GM18499 (cell line): Measurements from ENCODE around the gene NR0B2.
"Not testable (repeated sequence)": the region's sequence is repeated elsewhere in the genome, so short reads cannot be mapped to it uniquely, and the experiment has no call there.

Experiments
- ATAC-seq: cut with Tn5 transposase; IDR thresholded peaks from one replicate; pipeline ENCODE4 v1.9.1; 2021; ENCODE audit warnings: moderate number of reproducible peaks; ENCODE audit not compliant: insufficient read depth, unreplicated experiment

NR0B2 gene, protein sequence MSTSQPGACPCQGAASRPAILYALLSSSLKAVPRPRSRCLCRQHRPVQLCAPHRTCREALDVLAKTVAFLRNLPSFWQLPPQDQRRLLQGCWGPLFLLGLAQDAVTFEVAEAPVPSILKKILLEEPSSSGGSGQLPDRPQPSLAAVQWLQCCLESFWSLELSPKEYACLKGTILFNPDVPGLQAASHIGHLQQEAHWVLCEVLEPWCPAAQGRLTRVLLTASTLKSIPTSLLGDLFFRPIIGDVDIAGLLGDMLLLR

DNA sequence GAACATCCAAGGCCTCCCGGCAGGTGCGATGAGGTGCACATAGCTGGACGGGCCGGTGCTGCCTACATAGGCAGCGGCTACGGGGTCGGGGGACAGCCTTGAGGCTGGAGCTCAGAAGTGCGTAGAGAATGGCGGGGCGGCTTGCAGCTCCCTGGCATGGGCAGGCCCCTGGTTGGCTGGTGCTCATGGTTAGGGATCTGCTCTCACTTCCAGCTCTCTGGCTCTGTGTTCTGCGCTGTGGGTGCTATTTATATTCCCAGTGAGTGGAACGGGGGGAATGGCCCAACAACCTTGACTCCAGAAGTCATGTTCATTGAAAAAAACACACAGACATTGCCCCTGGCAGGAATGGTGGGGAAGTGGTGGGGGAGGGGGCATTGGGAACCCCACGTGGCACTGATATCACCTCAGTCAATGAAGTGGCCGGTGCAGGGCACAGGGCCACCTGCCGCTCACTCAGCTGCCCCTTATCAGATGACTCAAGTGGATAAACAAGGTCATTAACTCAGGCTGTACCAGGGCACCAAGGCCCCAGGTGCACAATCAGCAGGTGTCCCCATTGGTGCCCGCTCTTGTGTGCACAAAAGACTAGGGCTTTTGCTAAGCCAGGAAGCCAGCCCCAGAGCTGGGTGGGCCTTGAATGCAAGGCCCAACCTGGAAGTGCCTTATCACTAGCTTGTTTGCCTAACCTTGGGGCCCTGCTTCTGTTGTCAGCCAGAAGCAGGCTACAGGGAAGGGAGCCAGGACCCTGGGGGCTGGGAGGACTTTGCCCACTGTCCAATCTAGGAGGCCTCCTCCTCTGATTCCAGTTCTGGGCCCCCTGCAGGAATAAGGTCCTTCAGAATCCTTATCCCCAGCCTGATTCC, at the start of gene NR0B2:
Gene NR0B2, minus strand, starts transcription at position 222 of the 866 bp plus-strand sequence. Its CDS starts 35 bp downstream, at position 187.
- no peak for ATAC-seq

DNA sequence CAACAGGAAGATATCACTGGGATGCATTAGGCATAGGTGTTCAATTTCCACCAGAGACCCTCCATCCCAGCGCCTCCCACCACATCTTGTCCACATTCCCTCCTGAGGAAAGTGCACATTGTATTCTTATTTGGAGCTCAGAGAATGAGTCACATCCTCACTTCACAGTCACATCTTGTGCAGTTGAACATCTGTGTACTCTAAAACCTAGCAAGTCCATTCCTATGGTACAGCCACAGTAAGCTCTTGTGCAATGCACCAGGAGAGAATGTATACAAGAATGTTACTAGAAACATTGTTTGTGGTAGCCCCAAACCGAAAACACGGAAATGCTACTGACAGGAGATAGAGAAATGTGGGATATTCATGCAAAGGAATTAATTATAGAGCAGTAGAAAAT, 48.1 kb upstream of the NR0B2 start:
- ATAC-seq: no peak

DNA sequence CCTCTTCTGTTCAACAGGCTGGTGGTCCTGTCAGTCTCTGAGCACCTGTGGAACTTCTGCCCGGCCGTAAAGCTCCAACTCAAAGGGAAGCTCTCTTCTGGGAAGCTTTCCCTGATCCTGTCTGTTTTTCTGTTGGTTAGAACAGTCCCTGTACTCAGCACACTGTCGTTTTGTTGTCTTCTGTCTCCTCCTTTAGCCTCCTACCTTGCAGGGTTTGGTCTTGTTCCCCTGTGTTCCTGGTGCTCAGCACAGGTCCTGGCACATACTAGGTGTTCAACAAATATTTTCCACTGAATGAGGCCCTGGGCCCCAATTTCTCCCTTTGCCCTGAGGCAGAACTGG, 46.8 kb upstream of the NR0B2 start:
- ATAC-seq: no peak

DNA sequence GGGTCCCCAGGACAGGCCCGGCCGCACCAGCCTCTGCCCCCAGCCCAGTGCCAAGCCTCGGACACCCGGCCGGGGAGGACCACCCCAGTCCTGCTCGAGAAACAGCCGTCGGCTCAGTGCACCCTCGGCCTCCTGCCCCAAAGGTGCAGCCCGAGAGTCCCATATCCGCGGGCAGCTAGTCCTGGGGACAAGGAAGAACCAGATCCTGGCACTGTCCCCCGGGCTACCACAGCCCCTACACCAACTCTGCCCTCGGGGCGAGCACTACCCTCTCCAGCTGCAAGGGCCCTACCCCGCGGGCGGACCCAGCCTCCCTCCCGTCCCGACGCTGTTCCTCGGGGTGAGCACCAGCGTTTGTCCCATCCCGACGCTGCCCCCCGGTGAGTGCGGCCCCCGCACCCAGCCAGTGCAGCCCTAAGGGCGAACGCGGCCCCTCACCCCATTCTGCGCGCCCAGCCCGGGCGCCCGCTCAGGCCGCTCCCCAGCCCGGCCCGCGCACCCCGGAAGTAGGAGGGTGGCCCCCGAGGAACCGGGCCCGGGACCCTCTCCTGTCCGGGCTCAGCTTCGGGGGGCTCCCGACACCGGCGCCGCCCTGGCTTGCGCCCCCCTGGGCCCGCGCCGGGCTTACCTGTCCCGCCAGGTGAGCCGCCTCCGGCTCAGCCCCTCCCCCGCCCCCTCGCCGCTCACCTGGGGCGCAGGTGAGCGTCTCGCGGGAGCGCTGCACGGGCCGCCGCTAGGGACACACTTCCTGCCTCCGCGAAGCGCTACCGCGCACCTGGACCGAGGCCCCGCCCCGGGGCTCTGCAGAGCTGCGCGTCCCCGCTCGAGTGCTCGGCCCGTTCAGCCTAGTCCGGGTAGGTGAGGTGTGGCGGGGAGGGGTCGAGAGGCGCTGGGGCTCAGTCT, 46.2 kb upstream of the NR0B2 start, which contains the start of gene KDF1:
Gene KDF1, minus strand, starts transcription at position 747 of the 903 bp plus-strand sequence. CDS start 8,088 bp downstream, outside the sequence.
- ATAC-seq: no peak

DNA sequence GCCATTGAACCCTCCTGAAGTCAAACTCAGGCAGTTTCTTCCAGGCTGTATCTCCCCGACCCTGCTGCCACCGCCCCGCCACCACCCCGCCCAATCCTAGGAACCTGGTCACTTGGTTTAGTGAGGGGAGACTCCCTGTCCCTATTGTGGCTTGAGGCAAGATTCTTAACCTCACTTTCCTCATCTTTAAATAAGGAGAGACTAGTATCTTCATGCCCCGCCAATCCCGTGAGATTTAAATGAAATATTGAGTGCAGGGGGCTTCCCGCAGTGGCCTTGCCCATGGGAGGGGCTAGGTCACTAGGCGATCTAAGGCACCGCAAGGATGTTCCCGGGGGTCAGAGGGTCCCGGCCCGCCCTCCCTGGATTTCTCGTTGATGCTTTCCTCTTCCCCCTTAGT, 45.5 kb upstream of the NR0B2 start:
- no peak for ATAC-seq

DNA sequence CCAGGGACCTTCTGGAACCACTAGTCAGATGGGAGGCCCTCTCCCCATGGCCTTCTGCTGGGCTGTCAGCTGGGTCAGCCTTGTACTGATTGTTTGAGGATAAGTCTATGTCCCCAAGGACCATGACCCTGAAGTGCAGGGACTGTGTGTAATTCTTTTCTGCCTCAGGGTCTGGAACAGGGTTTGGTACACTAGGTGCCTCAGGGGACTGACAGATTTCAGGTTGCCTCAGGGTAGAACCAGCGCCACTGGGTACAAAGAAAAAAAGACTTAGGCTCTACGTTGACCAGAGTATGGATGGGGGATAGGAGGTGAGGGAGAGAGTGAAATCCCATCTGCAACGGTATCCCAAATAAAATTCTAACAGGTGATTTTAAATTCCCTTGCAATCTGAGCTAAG, 43.5 kb upstream of the NR0B2 start:
- no peak for ATAC-seq

DNA sequence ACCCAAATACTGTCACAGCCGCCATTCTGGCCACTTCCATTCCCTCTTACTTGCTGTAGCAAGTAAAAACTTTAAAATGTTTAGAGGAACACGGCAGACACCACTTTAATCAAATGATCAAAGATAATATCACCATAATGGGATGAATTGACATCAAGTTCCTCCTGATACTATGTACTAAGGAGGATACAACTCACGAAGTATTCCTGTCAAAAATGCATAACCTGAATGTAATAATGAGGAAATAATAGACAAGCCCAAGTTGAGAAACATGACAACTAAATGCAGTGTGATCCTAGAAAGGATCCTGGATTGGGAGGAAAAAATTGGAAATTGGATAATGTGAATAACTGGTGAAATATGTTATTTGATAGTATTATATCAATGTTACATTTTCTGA, 42.5 kb upstream of the NR0B2 start:
- ATAC-seq: no peak

DNA sequence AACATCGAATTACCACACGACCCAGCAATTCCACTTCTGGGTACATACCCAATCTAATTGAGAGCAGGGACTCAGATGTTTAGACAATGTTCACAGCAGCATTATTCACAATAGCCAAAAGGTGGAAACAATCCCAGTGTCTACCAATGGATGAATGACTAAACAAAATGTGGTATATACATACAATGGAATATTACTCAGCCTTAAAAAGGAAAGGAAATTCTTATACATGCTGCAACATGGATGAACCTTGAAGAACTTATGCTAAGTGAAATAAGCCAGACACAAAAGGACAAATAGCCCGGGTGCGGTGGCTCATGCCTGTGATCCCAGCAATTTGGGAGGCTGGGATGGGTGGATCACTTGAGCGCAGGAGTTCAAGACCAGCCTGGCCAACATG, 39.6 kb upstream of the NR0B2 start:
- ATAC-seq: no peak

DNA sequence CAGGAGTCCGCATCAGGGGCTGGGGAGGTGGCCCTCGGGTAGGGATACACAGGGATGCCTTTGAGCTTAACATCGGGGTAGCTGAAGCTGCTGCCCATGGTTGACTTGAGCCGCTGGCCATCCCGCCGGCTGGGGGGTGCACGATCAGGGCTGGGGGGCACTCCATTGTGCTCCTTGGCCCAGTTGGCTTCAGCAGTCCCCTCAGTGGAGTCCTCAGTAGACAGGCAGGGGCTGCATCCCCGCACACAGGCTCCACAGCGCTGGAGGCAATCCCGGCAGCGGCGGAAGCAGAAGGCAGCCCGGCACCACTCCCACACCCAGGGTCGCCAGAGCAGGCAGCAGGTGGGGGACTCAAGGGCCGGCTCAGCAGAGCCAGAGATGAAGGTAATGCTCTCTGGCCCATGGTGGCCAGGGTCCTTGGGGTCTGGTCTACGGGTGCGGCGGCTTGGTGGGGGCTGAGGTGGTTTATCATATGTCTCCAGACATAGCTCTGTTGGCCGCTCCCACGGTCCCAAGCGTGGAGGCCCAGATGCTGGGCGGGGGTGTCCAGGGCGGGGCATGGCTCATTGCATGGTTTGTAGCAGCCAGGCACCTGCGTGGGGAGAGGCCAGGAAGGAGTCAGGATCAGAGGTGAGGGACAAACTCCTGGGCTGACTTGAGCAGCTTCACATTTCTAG, 38.2 kb upstream of the NR0B2 start:
- ATAC-seq: no peak

DNA sequence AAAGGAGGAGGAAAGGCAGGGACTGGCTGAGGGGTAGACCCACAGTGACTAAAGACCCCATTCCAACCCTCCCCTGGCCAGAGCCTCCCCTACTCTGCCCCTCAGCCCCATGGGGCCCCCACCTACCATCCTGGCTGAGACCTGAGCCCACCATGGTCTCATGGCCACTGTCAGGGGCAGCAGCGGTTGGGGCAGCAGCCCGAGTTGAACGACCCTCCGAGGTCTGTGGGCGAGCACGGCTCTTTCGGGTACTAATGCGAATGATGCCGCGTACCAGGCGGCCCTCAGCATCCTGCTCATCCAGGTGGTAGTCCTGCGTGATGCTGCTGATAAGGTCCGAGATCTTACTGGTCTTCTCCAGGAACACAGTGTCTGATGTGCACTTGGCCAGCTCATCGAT, 37.4 kb upstream of the NR0B2 start:
- ATAC-seq: no peak

DNA sequence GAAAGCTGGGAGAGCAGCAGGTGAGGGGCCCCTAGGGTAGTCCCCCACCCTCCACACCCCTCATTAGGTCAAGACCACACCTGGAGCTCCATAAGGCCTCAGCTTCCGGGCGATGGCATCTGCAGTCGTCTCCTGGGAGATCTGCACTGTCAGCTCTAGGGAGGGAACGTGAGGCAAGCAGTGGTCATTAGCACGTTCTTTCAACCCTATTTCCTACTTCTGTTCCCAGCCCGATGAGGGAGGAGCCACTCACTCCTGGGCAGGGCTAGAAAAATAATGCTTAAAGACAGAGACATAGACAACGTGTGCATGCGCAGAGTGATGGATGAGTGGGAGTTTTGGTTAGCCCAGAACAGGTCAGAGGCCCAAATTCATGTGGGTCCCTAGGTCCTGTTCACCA, 36.8 kb upstream of the NR0B2 start:
- no peak for ATAC-seq

DNA sequence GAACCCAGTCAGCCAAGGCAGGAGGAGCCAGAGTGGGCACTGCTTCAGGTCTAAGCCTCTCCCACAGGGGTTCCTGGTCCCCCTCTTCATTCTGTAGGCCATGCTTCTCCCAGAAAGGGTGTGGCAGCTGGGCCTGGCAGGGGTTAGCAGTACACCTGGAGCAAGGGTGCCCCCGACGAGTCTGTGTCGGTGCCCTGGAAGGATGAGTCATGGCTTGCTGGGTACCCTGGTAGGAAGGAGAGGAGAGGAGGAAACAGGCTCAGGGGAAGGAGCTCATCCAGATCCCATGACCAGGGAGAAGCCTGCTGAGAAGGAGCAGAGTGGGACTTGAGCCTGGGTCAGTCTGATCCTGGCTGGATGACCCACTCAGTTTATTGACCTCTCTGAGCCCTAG, 36.1 kb upstream of the NR0B2 start:
- no peak for ATAC-seq

DNA sequence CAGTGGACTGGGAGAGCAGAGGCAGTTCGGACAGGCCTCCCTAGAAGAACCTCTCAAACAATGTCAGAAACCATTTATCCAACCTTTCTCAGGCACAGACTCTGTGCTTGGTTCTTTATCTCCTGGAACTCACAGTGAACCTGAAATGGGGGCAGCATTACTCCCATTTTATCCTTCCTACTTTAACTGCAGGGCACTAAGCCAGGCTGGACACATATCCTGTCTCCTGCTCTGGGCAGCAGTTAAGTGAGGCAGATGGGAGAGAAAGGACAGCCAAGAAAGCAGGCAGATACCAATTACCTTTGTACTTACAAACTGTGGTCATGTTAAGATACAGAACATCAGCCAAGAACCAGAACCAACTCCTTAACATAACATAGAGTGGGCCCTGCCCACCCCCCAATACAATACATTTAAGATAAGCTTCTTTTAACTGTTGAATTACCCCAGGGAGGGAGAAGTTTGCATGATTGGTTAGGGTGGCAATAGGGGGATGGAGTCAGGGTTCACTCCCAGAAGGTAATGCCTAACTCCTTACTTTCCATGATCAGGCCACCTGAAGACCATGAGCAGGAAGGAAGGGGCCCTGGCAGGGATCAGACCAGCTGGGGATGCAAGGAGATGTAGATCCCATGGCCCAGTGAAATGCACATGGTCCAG, 35.6 kb upstream of the NR0B2 start:
- ATAC-seq: no peak

DNA sequence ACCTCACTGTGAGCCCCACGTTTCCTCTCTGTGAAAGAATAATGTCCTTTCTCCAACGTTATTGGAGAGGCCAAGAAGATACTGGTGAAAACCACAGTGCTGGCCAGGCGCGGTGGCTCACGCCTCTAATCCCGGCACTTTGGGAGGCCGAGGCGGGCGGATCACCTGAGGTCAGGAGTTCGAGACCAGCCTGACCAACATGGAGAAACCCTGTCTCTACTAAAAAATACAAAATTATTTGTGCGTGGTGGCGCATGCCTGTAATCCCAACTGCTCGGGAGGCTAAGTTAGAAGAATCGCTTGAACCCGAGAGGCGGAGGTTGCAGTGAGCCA, 34.9 kb upstream of the NR0B2 start:
- ATAC-seq: not testable (repeated sequence)

DNA sequence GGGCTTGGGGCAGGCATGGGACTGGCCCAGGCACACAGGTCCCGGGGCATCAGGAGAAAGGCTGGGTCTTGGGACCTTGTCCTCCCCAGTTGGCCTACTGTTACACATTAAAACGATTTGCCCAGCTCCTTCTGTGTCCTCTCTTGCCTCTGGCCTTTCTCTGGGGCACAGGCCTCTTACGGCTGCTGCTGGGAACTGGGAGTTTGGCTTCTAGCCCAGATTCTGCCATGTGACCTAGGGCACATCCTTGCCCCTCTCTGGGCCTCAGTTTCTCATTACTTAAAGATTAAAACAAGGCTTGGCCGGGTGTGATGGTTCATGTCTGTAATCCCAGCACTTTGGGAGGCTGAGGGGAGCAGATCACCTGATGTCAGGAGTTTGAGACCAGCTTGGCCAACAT, 32.5 kb upstream of the NR0B2 start:
- ATAC-seq: no peak

DNA sequence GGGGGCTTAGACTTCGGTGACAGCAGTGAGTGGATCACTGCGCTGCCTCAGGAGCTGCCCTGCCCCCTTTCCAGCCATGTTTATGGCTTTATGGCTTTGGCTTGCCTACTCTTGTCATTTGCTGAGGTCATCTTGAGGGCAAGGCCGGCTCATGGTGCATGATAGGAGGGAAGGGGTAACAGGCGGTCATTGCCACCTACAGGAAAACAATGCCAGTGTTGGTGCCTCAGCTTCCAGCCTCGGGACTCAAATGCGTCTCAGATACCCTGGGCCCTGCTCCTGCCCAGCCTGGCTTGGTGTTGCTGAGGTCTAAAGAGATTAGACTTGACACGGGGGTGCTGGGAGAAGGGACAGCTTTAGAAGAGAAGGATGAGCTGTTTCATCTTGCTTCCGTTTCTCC, 32.0 kb upstream of the NR0B2 start:
- no peak for ATAC-seq

DNA sequence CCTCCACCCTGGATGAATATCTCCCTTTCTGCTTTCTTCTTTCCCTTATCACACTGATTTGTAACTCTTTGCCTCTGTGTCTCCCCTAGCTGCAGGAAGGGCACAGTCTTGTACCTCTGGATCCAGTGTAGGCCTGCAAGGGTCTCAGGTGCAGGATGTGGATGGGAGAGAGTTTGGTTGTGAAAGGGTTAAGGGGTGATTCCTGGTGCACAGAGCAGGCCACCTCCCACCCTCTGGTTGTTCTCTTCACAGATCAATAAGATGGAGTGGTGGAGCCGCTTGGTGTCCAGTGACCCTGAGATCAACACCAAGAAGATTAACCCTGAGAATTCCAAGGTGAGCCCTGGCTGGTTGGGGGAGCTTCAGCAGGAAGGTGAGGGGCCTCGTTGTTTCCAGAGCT, 31.4 kb upstream of the NR0B2 start:
- no peak for ATAC-seq

DNA sequence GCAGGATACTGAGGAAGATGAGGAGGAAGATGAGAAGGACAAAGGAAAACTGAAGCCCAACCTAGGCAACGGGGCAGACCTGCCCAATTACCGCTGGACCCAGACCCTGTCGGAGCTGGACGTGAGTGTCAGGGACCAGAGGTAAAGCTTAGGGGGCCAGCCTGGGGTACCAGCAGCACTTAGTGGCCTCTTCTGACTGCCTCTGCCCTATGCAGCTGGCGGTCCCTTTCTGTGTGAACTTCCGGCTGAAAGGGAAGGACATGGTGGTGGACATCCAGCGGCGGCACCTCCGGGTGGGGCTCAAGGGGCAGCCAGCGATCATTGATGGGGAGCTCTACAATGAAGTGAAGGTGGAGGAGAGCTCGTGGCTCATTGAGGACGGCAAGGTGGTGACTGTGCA, 28.9 kb upstream of the NR0B2 start:
- ATAC-seq: no peak

DNA sequence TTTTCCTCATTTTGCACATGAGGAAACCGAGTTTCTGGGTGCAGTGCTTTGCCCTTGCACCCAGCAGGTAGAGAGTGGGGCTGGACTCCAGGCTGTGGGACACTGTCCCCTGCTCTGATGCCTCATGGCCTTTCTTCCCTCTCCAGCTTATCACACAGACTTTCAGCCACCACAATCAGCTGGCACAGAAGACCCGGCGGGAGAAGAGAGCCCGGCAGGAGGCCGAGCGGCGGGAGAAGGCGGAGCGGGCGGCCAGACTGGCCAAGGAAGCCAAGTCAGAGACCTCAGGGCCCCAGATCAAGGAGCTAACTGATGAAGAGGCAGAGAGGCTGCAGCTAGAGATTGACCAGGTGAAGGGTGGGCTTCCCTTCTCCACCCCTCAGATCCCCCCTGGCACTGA, 27.5 kb upstream of the NR0B2 start:
- ATAC-seq: no peak

DNA sequence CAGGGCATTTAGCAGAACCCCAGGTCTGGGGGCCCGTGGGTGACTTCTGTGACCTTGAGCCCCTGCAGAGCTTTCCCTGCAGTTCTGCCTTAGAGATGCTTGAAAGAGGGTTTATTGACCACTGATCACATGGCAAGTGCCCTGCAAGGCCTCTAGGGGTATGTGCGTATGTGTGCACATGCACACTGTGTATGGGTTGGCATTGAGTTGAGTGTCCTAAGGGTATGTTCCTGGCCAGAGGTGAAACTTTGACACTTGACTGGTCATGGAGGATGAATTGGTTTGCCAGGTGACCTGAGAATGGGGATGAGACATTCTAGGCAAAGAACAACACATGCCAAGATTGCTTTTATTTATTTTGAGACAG, 24.9 kb upstream of the NR0B2 start:
- no peak for ATAC-seq
